GM12878 (cell line): ENCODE data around the gene LRP10. TPM values are rescaled to one million over a fixed set of nuclear protein-coding genes. Genes with fewer than 3 reads are reported as not detected.
A peak's percentile ranks its signal among the peaks of the same experiment; 100 is the strongest.

Experiments
- ATAC-seq: fragments of 200-7000 bp; cut with Tn5 transposase; 3 replicates; pipeline ENCODE4 v1.9.1; 2020; ENCODE audit warnings: mild to moderate bottlenecking, moderate library complexity
- BruUV-seq: library from RNA; stranded (reverse); fragments of 400-500 nt; replicated peaks from 2 replicates; lab custom pipeline; 2021; lab: Mats Ljungman, UMichigan
- CTCF ChIA-PET: fragments of 300-600 bp; sonication (Branson Sonifier 250); formaldehyde crosslinking; extraction: SDS; loops from one replicate; lab custom pipeline; 2021; ENCODE audit warnings: inconsistent platforms; lab: Yijun Ruan, JAX
- POLR2A ChIA-PET: fragments of 350-600 bp; formaldehyde crosslinking; extraction: SDS; loops from one replicate; lab custom pipeline; 2021; ENCODE audit warnings: inconsistent platforms; lab: Charles Lee
- RAD21 ChIA-PET: fragments of 300-600 bp; sonication (Branson Sonifier 250); formaldehyde crosslinking; loops from one replicate; lab custom pipeline; 2023; ENCODE audit warnings: antibody characterized with exemption; ENCODE audit not compliant: unreplicated experiment; lab: Charles Lee
- SMC1A ChIA-PET: fragments of 300-600 bp; sonication (Branson Sonifier 250); formaldehyde crosslinking; loops from one replicate; lab custom pipeline; 2023; ENCODE audit not compliant: unreplicated experiment, uncharacterized antibody; lab: Charles Lee
- DNase-seq: peaks from one replicate; pipeline ENCODE4 v3.0.0-alpha.2; 2011; ENCODE audit warnings: low read depth, low spot score
- FAIRE-seq: peaks from 3 replicates; lab custom pipeline; 2011; peaks lifted over from hg19 to GRCh38; lab: Jason Lieb, UNC
- H2AFZ ChIP-seq: 2 replicates; pipeline ENCODE4 v1.6.0; 2011; ENCODE audit warnings: low read depth, low read length, control low read depth; ENCODE audit not compliant: control insufficient read depth
- H3K27ac ChIP-seq: 2 replicates; pipeline ENCODE4 v1.5.1; 2011; ENCODE audit warnings: control low read depth; ENCODE audit not compliant: control insufficient read depth, insufficient read depth
- H3K27me3 ChIP-seq, 2 experiments: replicated peaks in 1 of 2; 2 replicates each; pipeline versions ENCODE4 v1.6.0 to v1.6.1; 2011; ENCODE audit warnings: low read length in 1 of 2; ENCODE audit not compliant: control insufficient read depth in 2 of 2, insufficient read depth in 2 of 2
- H3K36me3 ChIP-seq, 2 experiments: 2 replicates each; pipeline ENCODE4 v1.5.1; 2011; ENCODE audit warnings: low read length in 1 of 2; ENCODE audit not compliant: control insufficient read depth in 2 of 2, insufficient read depth in 2 of 2
- H3K4me1 ChIP-seq: 2 replicates; pipeline ENCODE4 v1.6.1; 2011; ENCODE audit warnings: mild to moderate bottlenecking, low read length, moderate library complexity, mixed read lengths; ENCODE audit not compliant: control insufficient read depth, insufficient read depth
- H3K4me2 ChIP-seq: 2 replicates; pipeline ENCODE4 v1.6.0; 2011; ENCODE audit warnings: control low read depth; ENCODE audit not compliant: control insufficient read depth, insufficient read depth
- H3K4me3 ChIP-seq: fragments of 200-600 bp; sonication (generic); 2 replicates; pipeline ENCODE4 v1.5.1; 2016
- H3K79me2 ChIP-seq: 2 replicates; pipeline ENCODE4 v1.6.0; 2011; ENCODE audit warnings: low read length; ENCODE audit not compliant: control insufficient read depth, insufficient read depth
- H3K9ac ChIP-seq: 2 replicates; pipeline ENCODE4 v1.8.0; 2011; ENCODE audit warnings: low read length, control low read depth, mixed read lengths; ENCODE audit not compliant: control insufficient read depth, insufficient read depth
- H3K9me3 ChIP-seq: replicated peaks from 3 replicates; pipeline ENCODE4 v1.5.1; 2011; ENCODE audit warnings: mild to moderate bottlenecking, low read length; ENCODE audit not compliant: control insufficient read depth, insufficient read depth
- H4K20me1 ChIP-seq: 2 replicates; pipeline ENCODE4 v1.6.0; 2011; ENCODE audit not compliant: control insufficient read depth, insufficient read depth
- E2F8 ChIP-seq: fragments of 450-650 bp; IDR thresholded peaks from 2 replicates; pipeline ENCODE4 v1.6.1; 2018; ENCODE audit warnings: mild to moderate bottlenecking, low read depth, moderate library complexity; ENCODE audit not compliant: partially characterized antibody
- ESRRA ChIP-seq: IDR thresholded peaks from 2 replicates; pipeline ENCODE4 v1.6.1; 2012; ENCODE audit warnings: mild to moderate bottlenecking, low read length, improper control_type of control experiment
- NFYA ChIP-seq: IDR thresholded peaks from 2 replicates; pipeline ENCODE4 v1.6.1; 2011; ENCODE audit warnings: low read depth, mild to moderate bottlenecking, low read length, improper control_type of control experiment, borderline replicate concordance
- NRF1 ChIP-seq: conservative IDR thresholded peaks from 2 replicates; pipeline ENCODE4 v1.6.1; 2011; ENCODE audit warnings: mild to moderate bottlenecking, low read depth, low read length, improper control_type of control experiment
- POLR2A ChIP-seq: IDR thresholded peaks from 2 replicates; pipeline ENCODE4 v1.6.1; 2011; ENCODE audit warnings: low read depth, mild to moderate bottlenecking, low read length
- SMAD1 ChIP-seq: fragments of 450-650 bp; IDR thresholded peaks from 2 replicates; pipeline ENCODE4 v1.6.1; 2018; ENCODE audit warnings: mild to moderate bottlenecking, low read depth; ENCODE audit not compliant: partially characterized antibody
- SMARCA5 ChIP-seq: fragments of 450-650 bp; IDR thresholded peaks from 2 replicates; pipeline ENCODE4 v1.6.1; 2017; ENCODE audit warnings: mild to moderate bottlenecking
- SREBF1 ChIP-seq: IDR thresholded peaks from 2 replicates; pipeline ENCODE4 v1.6.1; 2012; ENCODE audit warnings: mild to moderate bottlenecking, low read length
- ZBTB11 ChIP-seq: fragments of 450-650 bp; formaldehyde crosslinking; IDR thresholded peaks from 2 replicates; pipeline ENCODE4 v1.5.0; 2022; ENCODE audit warnings: mild to moderate bottlenecking, missing genetic modification characterization
- WGBS: methylation state at CpG from one replicate; pipeline ENCODE4 v1.1.6; 2016; ENCODE audit warnings: low lambda C conversion rate; ENCODE audit not compliant: insufficient replicate concordance, insufficient coverage; ENCODE audit errors: missing lambda C conversion rate; 5-methylcytosine and 5-hydroxymethylcytosine counted together
- in situ Hi-C: fragments of 300-500 bp; cut with MboI; formaldehyde crosslinking; loops from 9 replicates; pipeline ENCODE4 v1.14.3; 2018; ENCODE audit warnings: mixed read lengths
- intact Hi-C: fragments of 100-400 bp; cut with micrococcal nuclease; formaldehyde crosslinking; loops from one replicate; pipeline ENCODE4 v1.14.2; 2022; ENCODE audit not compliant: unreplicated experiment
- polyA plus RNA-seq, 11 experiments: library from polyadenylated mRNA; depleted of rRNA in 4 of 11; unstranded in 6 of 11; stranded (reverse) in 5 of 11; fragments of >200 nt; fragmentation: Nextera tagmentation in 4 of 11; fragmentation: Illumina TruSeq in 1 of 11; extraction: Ambion mirVana in 4 of 11; extraction: Trizol in 1 of 11; gene quantifications; 1 replicate in 1 of 11; 2 replicates in 10 of 11; pipeline versions ENCODE4 v1.2.1 to v1.2.3, GENCODE V29; 2011 to 2016; ENCODE audit warnings: inconsistent platforms in 2 of 11, missing spikeins in 2 of 11, low read depth in 1 of 11
- total RNA-seq, 4 experiments: library from RNA; depleted of rRNA in 3 of 4; stranded (reverse); fragments of >200 nt in 3 of 4; fragmentation: Illumina TruSeq in 1 of 4; extraction: Trizol in 1 of 4; gene quantifications; 2 replicates each; pipeline versions ENCODE4 v1.2.1 to v1.2.3, GENCODE V29; 2013 to 2021

The LRP10 gene
- total and polyA plus RNA-seq, 10 of the 15 experiments (the other 5 are each of a cell fraction or from before 2014, with no cell fraction given) = 3.0 to 56.9 (median 20.9) TPM

DNA sequence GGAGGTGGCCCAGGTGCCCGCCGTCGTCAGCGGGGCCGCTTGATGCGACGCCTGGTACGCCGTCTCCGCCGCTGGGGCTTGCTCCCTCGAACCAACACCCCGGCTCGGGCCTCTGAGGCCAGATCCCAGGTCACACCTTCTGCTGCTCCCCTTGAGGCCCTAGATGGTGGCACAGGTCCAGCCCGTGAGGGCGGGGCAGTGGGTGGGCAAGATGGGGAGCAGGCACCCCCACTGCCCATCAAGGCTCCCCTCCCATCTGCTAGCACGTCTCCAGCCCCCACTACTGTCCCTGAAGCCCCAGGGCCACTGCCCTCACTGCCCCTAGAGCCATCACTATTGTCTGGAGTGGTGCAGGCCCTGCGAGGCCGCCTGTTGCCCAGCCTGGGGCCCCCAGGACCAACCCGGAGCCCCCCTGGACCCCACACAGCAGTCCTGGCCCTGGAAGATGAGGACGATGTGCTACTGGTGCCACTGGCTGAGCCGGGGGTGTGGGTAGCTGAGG is 5.5 kb downstream of the LRP10 start:
- in situ Hi-C loops (no loop called here), intact Hi-C loops (no loop called here)
- Histone ChIP-seq H3K4me1 (peaks cover 2% of the 10 kb centered on the region; the same call in 1 of the 2 replicates), H2AFZ (no peak overlapping the region), H3K79me2 (peaks cover 16% of the 10 kb centered on the region), H3K36me3 (peaks cover 22 to 30% of the 10 kb centered on the region in 2 experiments), H3K4me3 (no peak overlapping the region), H4K20me1 (no peaks in the 10 kb centered on the region), H3K9me3 (no peaks in the 10 kb centered on the region), H3K9ac (no peak overlapping the region), H3K27ac (no peak overlapping the region), H3K4me2 (no peak overlapping the region), H3K27me3 (no peaks in the 10 kb centered on the region)
- RAD21 ChIA-PET = interaction anchor here (0.6 kb wide), 1 partner anchor 11 kb away, joined by 4 read pairs; no protein-coding TSS in a partner anchor
- POLR2A ChIA-PET = no interaction called here
- 97% methylated on average over 22 of the region's 22 CpGs for WGBS
- CTCF ChIA-PET = interaction anchor here (0.9 to 6.9 kb wide), 2 partner anchors 18 to 24 kb away, joined by 4 to 91 read pairs; no protein-coding TSS in a partner anchor
- FAIRE-seq (no peak), DNase-seq (no peak), ATAC-seq (no peak)
- BruUV-seq = no TSS peak
- TF ChIP-seq POLR2A = peak; percentile 32; the same call in 1 of the 2 replicates
- TF ChIP-seq NRF1 = no peak
- SMC1A ChIA-PET = no interaction called here

GRCh38 chr14:22878271-22879246 is 7.0 kb downstream of the LRP10 start:
- in situ Hi-C loops = no loop called here
- Histone ChIP-seq H2AFZ (no peak overlapping the region), H3K4me3 (no peak overlapping the region), H3K4me2 (no peak overlapping the region), H3K27ac (no peak overlapping the region), H3K79me2 (peaks cover 3% of the 10 kb centered on the region), H3K9me3 (no peaks in the 10 kb centered on the region), H3K4me1 (peaks cover 2% of the 10 kb centered on the region; the same call in 1 of the 2 replicates), H3K36me3 (peaks cover 22 to 30% of the 10 kb centered on the region in 2 experiments), H4K20me1 (no peaks in the 10 kb centered on the region), H3K27me3 (no peaks in the 10 kb centered on the region), H3K9ac (no peak overlapping the region)
- RAD21 ChIA-PET = interaction anchor here (1.0 kb wide), 1 partner anchor 8 kb away, joined by 3 read pairs; no protein-coding TSS in a partner anchor
- FAIRE-seq (no peak), ATAC-seq (no peak), DNase-seq (no peak)
- CTCF ChIA-PET = interaction anchor here (1.3 kb wide), 1 partner anchor 10 kb away, joined by 3 read pairs; no protein-coding TSS in a partner anchor
- POLR2A ChIA-PET = no interaction called here
- 91% methylated on average over 8 of the region's 8 CpGs for WGBS
- no TSS peak for BruUV-seq
- SMC1A ChIA-PET = no interaction called here
- intact Hi-C loops = no loop called here
- TF ChIP-seq E2F8 = no peak
- no peak for TF ChIP-seq ESRRA
- no peak for TF ChIP-seq SREBF1
- TF ChIP-seq ZBTB11 (CRISPR knock-in tag) = no peak
- no peak for TF ChIP-seq NFYA
- TF ChIP-seq SMARCA5 = no peak
- no peak for TF ChIP-seq SMAD1
